Measurements from ENCODE around the gene CSPG4.
"Not testable (repeated sequence)": the region's sequence is repeated elsewhere in the genome, so short reads cannot be mapped to it uniquely, and the experiment has no call there.

- TF ChIP-seq, protein P1, sequence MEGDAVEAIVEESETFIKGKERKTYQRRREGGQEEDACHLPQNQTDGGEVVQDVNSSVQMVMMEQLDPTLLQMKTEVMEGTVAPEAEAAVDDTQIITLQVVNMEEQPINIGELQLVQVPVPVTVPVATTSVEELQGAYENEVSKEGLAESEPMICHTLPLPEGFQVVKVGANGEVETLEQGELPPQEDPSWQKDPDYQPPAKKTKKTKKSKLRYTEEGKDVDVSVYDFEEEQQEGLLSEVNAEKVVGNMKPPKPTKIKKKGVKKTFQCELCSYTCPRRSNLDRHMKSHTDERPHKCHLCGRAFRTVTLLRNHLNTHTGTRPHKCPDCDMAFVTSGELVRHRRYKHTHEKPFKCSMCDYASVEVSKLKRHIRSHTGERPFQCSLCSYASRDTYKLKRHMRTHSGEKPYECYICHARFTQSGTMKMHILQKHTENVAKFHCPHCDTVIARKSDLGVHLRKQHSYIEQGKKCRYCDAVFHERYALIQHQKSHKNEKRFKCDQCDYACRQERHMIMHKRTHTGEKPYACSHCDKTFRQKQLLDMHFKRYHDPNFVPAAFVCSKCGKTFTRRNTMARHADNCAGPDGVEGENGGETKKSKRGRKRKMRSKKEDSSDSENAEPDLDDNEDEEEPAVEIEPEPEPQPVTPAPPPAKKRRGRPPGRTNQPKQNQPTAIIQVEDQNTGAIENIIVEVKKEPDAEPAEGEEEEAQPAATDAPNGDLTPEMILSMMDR (IDR thresholded peaks at IDR 0.05) = not testable (repeated sequence)
- not testable (repeated sequence) for TF ChIP-seq EZH2, EZH2phosphoT487 (IDR thresholded peaks at IDR 0.05)
Observed at GRCh38 chr15:75633922-75634321, 78.7 kb downstream of the CSPG4 start.
